HG03280 (cell line): ENCODE results near the gene LAMA1.

ENCODE experiments used
- ATAC-seq: cut with Tn5 transposase; IDR thresholded peaks from one replicate; pipeline ENCODE4 v1.9.1; 2021; ENCODE audit warnings: mild to moderate bottlenecking, moderate library complexity; ENCODE audit not compliant: unreplicated experiment

Gene LAMA1

GRCh38 chr18:7105943-7106342 is 11.7 kb downstream of the LAMA1 start:
- ATAC-seq, result no peak

- no peak for ATAC-seq
These were observed 12.3 kb downstream of the LAMA1 start for GRCh38 chr18:7105268-7105667.

- ATAC-seq, result no peak
These were observed 12.9 kb downstream of the LAMA1 start for GRCh38 chr18:7104649-7105048.

GRCh38 chr18:7102131-7102530 is 15.5 kb downstream of the LAMA1 start:
- ATAC-seq, result no peak

GRCh38 chr18:7096838-7097237 is 20.8 kb downstream of the LAMA1 start:
- no peak for ATAC-seq

GRCh38 chr18:7094427-7094826 is 23.2 kb downstream of the LAMA1 start:
- ATAC-seq, result no peak

- no peak for ATAC-seq
These were observed 26.8 kb downstream of the LAMA1 start for GRCh38 chr18:7090771-7091170.

- ATAC-seq, result no peak
These were observed 28.2 kb downstream of the LAMA1 start for GRCh38 chr18:7089369-7089768.

GRCh38 chr18:7084080-7085065 is 33.2 kb downstream of the LAMA1 start:
- no peak for ATAC-seq

- no peak for ATAC-seq
These were observed 34.9 kb downstream of the LAMA1 start for GRCh38 chr18:7082671-7083070.

GRCh38 chr18:7079231-7079630 is 38.4 kb downstream of the LAMA1 start:
- ATAC-seq, result no peak

- no peak for ATAC-seq
These were observed 45.0 kb downstream of the LAMA1 start for GRCh38 chr18:7072593-7072992.

GRCh38 chr18:7071600-7071999 is 46.0 kb downstream of the LAMA1 start:
- ATAC-seq, result no peak

- no peak for ATAC-seq
These were observed 47.1 kb downstream of the LAMA1 start for GRCh38 chr18:7070466-7070865.

- ATAC-seq, result no peak
These were observed 48.6 kb downstream of the LAMA1 start for GRCh38 chr18:7068871-7069590.

- no peak for ATAC-seq
These were observed 50.5 kb downstream of the LAMA1 start for GRCh38 chr18:7066965-7067555.

GRCh38 chr18:7065736-7066135 is 51.9 kb downstream of the LAMA1 start:
- no peak for ATAC-seq

- ATAC-seq, result no peak
These were observed 53.3 kb downstream of the LAMA1 start for GRCh38 chr18:7064346-7064745.

- ATAC-seq, result no peak
These were observed 54.8 kb downstream of the LAMA1 start for GRCh38 chr18:7062811-7063210.

- no peak for ATAC-seq
These were observed 55.4 kb downstream of the LAMA1 start for GRCh38 chr18:7062236-7062635.

GRCh38 chr18:7059276-7059675 is 58.3 kb downstream of the LAMA1 start:
- ATAC-seq, result no peak

- ATAC-seq, result no peak
These were observed 61.6 kb downstream of the LAMA1 start for GRCh38 chr18:7056026-7056425.
